Stimulated activated CD4-positive, alpha-beta T cell treated with anti-CD3 and anti-CD28 coated beads, TNF-alpha, amount 100 ng/mL, for 1 hour (primary cell): Measurements from ENCODE around the gene ELMO3.

Source experiments
- DNase-seq, 3 donors: peaks; one replicate each; pipeline ENCODE4 v3.0.0-alpha.2; 2020; ENCODE audit warnings: low read depth in 3 of 3, low spot score in 1 of 3

The ELMO3 gene

DNA sequence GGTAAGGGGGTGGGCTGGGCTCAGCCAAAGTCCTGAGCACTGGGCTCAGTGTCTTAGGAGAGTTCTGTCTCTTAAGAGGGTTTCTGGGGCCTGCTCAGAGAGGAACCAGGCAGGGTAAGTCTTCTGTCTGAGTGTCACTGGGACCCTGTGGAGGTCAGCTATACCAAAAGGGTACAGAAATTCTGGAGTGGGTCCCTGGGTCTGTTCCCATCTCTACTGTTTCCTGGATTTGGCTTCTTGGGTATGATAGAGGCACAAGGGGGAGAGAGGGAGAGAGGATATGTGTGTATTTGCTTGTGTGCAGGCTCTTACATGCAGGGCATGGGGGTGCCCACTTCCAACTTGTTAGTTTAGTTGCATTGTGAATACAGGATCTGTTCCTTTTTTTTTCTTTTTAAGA is 5.4 kb upstream of the ELMO3 start:
- DNase-seq, result no peak

DNA sequence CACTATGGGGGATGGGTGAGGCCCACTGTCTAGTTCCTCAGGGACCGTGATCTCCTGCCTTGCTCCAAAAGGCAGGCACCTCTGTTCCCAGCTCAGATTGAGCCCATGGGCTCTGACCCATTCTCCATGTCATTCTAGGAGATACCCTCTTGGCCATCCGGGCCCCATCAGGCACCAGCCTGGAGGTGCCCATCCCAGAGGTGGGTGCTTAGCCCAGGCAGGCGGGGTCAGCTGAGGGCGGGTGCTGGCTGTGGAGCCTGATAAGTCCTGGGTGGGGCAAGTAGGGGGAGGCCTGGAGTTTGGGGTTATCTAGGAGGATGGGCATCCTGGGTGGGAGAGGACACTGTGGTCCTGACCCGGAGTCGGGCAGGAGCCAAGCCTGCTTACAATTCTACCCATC is 4.7 kb upstream of the ELMO3 start:
- DNase-seq, result no peak

DNA sequence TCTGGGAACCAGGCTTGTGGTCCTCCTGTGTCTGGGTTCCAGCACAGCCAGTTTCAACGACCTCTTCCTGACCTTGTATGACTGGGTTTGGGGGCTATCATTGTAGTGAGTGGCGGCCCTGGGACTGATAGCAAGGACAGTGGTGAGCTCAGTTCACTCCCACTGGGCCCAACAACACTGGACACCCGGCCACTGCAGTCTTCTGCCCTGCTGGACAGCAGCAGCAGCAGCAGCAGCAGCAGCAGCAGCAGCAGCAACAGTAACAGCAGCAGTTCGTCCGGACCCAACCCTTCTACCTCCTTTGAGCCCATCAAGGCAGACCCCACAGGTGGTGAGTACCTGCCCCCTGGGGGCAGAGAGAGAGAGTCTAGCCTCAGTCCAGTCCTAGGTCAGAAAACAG is 3.3 kb upstream of the ELMO3 start:
- DNase-seq, result no peak

DNA sequence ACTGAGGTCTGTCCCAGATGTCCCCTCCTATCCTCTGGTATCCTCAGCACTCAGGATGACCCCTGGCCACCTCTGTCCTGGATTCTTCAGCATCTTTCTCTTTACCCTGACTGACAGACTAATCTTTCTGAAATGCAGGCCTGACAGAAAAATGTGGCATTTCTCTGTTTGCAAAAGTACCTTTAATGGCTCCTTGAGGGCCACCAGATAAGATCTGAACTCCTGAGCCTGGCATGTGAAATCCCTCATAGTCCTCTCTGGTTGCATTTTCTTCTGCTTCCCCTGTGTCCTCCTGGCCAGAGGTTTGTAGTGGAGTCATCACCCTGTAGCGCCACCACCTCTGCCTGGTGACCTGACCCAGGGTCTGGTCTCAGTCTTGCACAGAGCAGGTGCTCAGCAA is 2.0 kb upstream of the ELMO3 start:
- no peak for DNase-seq

DNA sequence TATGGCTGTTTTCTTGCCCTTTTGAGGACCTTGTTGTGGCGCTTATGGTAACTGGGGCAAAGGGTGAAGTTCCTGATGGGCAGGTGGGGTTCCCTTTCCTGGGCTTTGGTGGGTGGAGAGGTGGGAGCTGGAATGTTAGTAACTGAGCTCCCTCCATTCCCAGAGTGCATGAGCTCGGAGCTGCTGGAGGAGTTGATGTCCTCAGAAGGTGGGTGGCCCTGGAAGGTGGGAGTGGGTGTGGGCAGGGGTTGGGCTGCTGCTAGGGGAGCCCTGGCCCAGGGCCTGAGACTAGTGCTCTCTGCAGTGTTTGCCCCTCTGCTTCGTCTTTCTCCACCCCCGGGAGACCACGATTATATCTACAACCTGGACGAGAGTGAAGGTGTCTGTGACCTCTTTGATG is 1.2 kb upstream of the ELMO3 start:
- DNase-seq, result no peak

DNA sequence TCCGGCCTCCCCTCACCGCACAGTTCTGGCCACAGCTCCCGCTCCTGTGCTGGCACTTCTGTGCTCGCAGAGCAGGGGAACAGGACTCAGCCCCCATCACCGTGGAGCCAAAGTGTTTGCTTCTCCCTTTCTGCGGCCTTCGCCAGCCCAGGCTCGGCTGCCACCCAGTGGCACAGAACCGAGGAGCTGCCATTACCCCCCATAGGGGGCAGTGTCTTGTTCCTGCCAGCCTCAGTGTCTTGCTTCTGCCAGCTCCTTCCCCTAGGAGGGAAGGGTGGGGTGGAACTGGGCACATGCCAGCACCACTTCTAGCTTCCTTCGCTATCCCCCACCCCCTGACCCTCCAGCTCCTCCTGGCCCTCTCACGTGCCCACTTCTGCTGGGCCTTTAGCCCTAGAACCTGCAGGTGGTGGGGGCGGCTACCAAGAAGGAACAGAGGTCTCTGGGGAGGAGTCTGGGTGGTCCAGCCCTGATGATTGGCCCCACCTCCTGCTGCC is 645 bp upstream of the ELMO3 start:
- no peak for DNase-seq

DNA sequence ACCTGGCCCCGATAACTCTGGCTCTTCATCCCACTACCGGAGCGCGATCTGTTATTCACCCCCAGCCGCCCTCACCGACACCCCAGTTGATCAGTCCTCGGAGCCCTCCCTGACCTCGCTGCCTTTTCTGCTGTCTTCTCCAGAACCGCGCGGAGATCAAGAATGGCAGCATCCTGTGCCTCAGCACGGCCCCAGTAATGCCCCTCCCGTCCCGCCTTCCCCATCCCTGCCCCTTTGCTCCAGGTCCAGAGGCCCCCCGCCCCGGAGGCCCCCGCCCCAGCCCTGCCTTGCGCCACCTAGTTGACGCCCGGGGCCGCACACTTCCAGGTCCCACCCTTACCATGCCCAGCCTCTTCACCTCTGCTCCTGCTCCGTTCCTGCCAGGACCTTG is 872 bp downstream of the ELMO3 start:
- no peak for DNase-seq

DNA sequence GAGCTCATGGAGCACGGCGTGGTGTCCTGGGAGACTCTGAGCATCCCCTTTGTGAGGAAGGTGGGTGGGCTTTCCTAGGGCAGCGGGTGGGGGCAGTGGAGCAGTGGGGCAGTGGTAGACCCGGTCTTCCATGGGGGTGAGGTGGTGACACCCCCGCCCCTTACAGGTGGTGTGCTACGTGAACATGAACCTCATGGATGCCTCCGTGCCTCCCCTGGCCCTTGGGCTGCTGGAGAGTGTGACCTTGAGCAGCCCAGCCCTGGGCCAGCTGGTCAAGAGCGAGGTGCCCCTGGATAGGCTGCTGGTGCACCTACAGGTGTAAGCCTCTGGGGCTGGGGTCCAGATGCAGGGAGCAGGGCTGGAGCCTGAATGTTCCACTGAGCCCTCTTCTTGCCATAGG is 1.6 kb downstream of the ELMO3 start:
- DNase-seq, result no peak

DNA sequence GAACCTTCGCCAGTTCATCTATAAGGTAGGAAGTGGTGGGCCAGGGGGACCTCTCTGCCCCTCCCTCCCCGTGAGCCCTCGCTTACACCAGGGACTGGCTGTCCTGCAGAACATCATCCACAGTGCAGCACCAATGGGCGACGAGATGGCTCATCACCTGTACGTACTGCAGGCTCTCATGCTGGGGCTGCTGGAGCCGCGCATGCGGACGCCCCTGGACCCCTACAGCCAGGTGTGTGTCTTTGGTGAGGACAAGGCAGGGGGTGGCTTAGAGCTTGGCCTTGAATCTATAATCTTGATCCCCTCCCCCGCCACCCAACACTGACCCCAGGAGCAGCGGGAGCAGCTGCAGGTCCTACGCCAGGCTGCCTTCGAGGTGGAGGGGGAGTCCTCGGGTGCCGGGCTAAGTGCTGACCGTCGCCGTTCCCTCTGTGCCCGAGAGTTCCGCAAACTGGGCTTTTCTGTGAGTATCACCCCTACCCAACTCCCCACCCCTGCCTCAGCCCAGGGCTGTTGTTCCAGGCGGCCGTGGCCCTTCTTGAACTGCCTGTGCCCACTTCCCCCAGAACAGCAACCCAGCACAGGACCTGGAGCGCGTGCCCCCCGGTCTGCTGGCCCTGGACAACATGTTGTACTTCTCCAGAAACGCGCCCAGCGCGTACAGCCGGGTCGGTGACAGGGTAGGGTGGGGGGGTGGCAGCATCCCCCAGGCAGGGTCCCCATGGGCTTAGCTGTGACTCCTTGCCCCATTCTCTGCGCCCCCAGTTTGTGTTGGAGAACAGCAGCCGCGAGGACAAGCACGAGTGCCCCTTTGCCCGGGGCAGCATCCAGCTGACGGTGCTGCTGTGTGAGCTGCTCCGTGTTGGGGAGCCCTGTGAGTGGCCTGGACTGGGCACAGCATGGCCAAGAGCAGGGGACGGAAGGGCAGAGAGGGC is 2.7 kb downstream of the ELMO3 start:
- no peak for DNase-seq

DNA sequence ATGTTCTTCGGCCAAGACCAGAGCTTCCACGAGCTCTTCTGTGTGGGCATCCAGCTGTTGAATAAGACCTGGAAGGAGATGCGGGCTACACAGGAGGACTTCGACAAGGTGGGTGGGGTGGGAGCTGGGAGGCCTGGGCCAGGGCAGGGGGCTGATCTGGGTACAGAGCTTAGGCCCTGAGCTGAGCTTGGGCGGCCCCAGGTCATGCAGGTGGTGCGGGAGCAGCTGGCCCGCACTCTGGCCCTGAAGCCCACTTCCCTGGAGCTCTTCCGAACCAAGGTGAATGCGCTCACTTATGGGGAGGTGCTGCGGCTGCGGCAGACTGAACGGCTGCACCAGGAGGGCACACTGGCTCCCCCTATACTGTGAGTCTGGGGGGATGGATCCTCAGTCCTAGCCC is 3.5 kb downstream of the ELMO3 start:
- no peak for DNase-seq

DNA sequence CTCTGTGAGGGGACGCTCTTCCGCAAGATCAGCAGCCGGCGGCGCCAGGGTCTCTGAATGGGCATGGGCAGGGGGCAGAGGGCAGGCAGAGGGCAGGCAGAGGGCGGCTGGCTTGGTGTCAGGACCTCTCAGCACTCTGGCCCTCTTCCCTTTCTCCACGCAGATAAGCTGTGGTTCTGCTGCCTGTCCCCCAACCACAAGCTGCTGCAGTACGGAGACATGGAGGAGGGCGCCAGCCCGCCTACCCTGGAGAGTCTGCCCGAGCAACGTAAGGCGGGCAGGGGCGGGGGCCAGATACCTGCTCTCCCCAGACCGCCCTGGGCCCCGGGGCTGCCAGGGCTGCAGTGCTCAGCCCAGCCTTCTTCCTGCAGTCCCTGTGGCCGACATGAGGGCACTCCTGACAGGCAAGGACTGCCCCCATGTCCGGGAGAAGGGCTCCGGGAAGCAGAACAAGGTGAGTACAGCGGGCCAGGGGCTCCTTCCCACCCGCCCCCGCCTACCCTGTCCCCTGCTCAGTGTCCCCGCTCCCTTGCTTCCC is 4.1 kb downstream of the ELMO3 start:
- DNase-seq, result no peak

DNA sequence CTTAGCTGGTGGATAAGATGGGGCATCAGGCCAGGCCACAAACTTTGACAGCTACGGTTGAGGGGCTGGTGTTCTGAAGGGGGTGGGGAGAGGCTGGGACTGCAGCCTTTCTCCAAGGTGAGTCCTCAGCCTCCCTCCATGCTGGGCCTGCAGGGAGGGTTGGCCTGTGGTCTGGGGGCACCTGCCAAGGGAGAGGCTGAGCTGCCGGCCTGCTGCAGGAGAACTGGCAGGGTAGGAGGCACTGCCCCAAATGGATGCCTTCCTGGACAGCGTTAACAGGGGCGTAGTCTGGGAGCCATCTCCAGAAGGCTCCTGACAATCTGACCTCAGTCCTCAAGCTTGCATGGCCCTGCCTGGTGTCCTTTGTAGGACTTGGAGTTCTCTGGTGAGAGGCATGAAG is 5.1 kb downstream of the ELMO3 start:
- no peak for DNase-seq

DNA sequence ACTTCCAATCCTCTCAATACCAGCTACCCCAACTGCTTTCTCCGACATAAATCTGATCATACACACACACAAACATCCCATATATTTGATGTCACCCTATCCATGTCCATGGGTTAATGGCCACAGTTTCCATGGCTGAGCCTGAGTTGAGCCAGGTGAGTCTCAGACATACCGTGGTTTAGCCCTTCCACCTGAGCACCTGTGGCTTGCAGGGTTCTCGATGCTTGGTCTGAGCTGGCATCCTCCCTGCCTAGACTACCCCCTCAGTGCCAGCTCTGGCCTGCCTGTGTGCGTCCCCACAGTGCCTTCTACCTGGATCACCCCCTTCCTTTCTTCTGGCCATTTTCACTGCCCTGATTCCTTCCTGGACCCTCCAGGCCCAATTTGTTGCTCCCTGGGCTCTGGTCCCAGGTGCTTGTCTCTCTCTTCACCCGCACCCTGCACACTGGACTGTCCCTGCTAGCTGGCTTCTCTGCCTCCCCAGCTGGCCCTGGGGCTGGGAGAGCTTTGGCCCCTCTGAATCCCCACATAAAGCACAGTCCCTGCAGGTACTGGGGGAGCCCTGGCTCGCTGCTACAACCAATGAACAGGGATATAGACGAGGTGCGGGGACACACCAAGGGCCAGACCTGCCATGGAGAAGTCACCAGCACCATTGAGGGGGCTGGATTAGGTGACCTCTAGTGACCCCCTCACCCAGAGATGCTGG is 7.4 kb downstream of the ELMO3 start:
- no peak for DNase-seq

DNA sequence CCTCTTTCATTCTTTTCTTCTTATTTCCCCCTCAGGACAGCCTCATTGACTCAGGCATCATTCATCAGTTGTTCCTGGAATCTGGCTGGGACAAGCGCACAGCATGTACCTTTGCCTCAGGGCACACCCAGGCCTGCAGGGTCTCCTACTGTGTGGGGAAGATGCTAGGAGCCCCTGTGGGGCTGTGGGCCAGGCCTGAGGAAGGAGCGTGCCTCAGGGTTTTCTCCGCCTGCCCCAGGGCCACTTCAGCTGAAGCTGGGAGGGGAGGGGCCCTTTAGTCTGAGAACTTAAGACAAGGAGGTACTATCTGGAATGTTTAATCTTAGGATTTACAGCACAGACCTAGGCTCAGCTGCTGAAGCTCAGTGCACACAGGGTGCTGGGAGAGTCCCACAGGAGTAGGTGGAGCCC is 7.9 kb downstream of the ELMO3 start:
- DNase-seq, result no peak

DNA sequence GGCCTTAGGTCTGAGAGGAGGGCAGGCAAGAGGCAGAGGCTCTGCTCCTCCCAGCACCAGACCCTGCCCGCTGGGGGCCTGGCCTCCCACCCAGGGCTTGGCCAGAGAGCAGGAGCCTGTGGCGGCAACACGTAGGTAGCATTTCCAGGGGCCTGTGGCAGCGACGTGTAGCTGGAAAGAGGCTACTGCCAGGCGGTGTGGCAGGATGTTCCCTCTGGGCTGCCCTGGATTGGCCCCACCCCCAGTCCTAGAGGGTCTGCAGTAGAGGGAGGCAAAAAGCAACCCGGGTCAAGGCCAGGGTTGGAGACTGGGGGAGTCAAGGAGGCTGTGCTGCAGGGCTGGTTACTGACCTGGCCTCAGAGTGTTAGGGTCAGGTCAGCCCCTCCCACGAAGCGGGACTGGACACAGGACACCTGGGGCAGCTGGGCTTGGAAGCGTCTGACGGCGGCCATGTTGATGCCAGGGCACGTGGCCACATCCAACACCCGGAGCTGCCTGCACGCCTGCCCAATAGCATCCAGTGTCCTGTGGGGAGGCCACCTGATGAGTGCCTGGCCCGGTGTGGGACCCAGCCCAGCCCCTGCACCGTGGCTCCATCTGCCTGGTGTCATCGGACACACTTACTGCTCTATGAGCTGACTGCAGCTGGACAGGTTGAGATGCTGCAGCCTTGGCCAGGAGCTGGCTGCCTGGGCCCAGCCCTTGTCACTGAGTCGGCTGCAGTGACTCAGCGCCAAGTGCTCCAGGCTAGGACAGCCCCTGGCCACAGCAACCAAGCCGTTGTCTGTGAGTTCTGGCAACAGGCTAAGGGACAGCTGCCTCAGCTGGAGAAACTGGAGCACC is 8.5 kb downstream of the ELMO3 start:
- DNase-seq, result no peak

DNA sequence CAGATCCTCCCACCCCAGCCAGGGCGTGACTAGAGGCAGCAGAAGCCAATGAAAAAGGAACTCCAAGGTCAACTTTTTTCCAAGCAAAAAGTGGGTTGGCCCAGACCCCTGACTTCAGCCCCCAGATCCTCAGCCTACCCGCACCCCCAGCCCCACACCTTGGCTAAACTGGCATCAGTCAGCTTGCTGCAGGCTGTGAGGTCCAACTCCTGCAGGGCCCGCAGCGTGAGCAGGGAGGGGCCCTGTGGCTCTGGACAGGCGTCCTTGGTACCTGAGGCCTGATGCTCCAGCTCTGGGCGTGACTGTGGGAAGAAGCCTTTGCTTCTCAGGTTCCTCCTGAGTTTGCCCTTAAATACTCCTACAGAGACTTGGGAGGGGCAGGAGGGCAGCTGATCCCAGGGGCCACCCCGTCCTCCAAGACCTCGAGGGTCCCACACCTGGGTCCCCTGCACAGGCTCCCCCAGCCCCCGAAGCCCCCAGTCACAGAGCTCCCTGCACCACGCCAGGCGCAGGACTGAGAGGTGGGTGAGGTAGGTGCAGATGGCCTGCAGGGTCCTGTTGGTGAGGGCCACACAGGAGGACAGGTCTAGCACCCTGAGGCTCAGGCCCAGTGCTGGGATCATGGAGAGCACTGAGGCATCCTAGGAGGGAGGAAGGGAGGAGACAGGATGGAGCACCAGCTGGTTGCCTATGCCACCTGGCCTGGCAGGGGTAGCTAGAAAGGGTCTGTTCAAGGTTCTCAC is 9.4 kb downstream of the ELMO3 start:
- DNase-seq, result no peak

DNA sequence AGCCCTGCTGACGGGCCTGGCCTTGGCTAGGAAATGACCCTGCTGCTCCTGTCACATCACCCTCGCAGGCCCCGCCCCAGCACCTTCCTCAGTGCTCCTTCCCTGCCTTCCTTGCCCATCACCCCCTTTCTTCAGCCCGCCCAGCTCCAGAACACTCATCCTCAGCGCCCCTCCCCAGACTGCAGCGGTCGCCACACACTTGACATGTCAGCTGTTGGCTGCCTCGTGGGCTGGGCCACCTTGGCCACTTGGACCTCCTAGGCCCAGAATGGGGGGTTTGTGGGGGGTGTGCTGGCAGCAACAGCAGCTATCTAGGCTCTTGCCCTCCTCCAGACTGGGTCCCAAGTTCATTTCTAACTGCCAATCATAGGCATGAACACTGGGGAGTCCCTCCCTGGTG is 10.6 kb downstream of the ELMO3 start:
- no peak for DNase-seq

DNA sequence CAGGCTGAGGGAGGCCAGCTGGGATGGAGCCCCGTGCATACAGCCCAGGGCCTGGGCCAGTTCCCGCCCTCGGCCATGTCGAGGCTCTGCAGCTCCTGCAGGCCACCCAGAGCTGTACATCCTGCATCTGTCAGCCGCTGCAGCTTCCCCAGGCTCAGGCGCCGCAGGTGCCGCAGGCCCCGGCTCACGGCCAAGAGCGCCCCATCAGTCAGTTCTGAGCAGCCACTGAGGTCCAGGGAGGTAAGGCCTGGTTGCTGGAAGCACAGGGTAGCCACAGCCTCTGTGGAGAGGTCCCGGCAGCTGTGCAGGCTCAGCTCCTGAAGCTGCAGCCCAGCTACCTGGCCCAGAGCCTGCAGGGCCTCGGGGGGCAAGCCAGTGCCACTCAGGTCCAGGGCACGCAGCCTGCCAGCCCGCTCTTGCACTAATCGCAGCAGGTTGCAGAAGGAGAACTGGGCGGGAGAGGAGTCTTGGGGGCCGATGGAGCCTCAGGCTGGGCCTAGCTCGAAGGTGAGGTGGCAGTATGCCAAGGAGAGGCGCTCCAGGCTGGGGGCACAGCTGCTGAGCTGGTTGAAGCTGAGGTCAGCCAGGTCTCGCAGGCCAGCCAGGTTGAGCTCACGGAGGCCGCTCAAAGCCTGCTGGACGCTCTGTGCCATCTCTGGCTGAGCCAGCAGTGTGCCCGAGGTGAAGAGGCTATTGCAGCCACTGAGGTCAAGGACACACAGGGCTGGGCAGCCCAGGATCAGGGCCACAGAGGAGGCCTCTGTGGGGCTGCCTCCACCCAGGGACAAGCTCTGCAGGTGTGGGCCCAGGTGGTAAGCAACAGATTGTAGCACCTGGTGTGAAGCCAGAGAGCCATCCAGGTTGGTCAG is 11.4 kb downstream of the ELMO3 start:
- no peak for DNase-seq

DNA sequence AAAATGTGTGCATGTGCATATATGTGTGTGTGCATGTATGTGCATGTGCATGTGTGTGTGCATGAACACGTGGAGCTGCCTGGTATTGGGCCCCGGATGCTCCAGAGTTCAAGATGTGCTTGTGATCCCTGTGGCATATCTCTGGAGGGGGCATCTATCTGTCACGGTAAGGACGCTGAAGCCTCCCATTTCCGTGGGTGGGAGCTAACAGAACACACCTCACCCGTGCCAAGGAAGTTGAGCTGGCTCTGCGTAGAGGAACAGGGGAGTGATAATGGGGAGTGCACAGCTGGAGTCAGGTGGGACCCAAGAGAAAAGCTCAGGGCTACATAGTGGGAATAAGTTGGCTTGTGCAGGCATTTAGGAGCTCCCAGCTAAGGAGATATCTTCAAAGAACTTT is 12.7 kb downstream of the ELMO3 start:
- DNase-seq, result no peak

DNA sequence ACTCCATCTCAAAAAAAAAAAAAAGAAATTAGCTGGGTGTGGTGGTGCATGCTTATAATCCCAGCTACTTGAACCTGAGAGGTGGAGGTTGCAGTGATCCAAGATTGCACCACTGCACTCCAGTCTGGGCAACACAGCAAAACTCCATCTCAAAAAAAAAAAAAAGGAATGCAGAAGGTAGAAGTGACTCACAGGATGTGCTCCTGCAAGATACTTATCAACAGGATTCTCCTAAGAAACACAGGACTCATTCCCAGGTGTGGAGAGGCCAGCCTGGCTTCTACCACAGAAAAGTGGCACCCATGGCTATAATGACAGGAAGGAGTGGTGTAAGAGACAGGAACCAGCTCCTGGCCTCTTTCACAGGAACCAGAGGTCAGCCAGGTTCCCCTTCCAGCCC is 13.8 kb downstream of the ELMO3 start:
- no peak for DNase-seq
